DND-41 (cell line): ENCODE measurements around the gene ELOVL6.

ENCODE experiments used
- ATAC-seq: fragments of 200-7000 bp; cut with Tn5 transposase; 3 replicates; pipeline ENCODE4 v1.9.1; 2021; ENCODE audit warnings: low read depth; ENCODE audit not compliant: insufficient read depth
- DNase-seq: peaks from one replicate; pipeline ENCODE4 v3.0.0-alpha.2; 2020
- H2AFZ ChIP-seq: 2 replicates; pipeline ENCODE4 v1.6.0; 2012; ENCODE audit warnings: low read depth, low read length
- H3K27ac ChIP-seq: 2 replicates; pipeline ENCODE4 v1.5.1; 2012; ENCODE audit warnings: low read length, inconsistent platforms
- H3K27me3 ChIP-seq: fragments of 200-600 bp; sonication (generic); 2 replicates; pipeline ENCODE4 v1.6.0; 2012; ENCODE audit warnings: low read length, mild to moderate bottlenecking, inconsistent platforms; ENCODE audit not compliant: insufficient read depth, poor library complexity
- H3K36me3 ChIP-seq: 2 replicates; pipeline ENCODE4 v1.5.1; 2012; ENCODE audit warnings: low read length, inconsistent platforms; ENCODE audit not compliant: insufficient read depth
- H3K4me1 ChIP-seq: 2 replicates; pipeline ENCODE4 v1.5.1; 2012; ENCODE audit warnings: mild to moderate bottlenecking, low read length; ENCODE audit not compliant: insufficient read depth
- H3K4me2 ChIP-seq: 2 replicates; pipeline ENCODE4 v1.6.0; 2012; ENCODE audit warnings: mild to moderate bottlenecking, moderate library complexity, low read length, inconsistent platforms; ENCODE audit not compliant: insufficient read depth
- H3K4me3 ChIP-seq, 2 experiments: fragments of 200-600 bp in 1 of 2; shearing (Covaris generic) in 1 of 2; 2 replicates each; pipeline ENCODE4 v1.5.1; 2012 to 2016; ENCODE audit warnings: inconsistent platforms in 2 of 2, low read length in 2 of 2, mild to moderate bottlenecking in 2 of 2, low read depth in 1 of 2, moderate library complexity in 1 of 2
- H3K79me2 ChIP-seq: 2 replicates; pipeline ENCODE4 v1.6.0; 2012; ENCODE audit warnings: low read length, inconsistent platforms; ENCODE audit not compliant: insufficient read depth
- H3K9ac ChIP-seq: 2 replicates; pipeline ENCODE4 v1.6.0; 2012; ENCODE audit warnings: low read depth, mild to moderate bottlenecking, inconsistent platforms, low read length, moderate library complexity
- H3K9me3 ChIP-seq: 2 replicates; pipeline ENCODE4 v1.5.1; 2012; ENCODE audit warnings: low read length, moderate library complexity, mild to moderate bottlenecking, inconsistent platforms; ENCODE audit not compliant: insufficient read depth, severe bottlenecking
- H4K20me1 ChIP-seq: 2 replicates; pipeline ENCODE4 v1.6.0; 2012; ENCODE audit warnings: low read length; ENCODE audit not compliant: insufficient read depth
- CTCF ChIP-seq: IDR thresholded peaks from 2 replicates; pipeline ENCODE4 v1.5.1; 2012; ENCODE audit warnings: borderline replicate concordance, low read length, moderate library complexity, mild to moderate bottlenecking; ENCODE audit not compliant: poor library complexity, severe bottlenecking; ENCODE audit errors: extremely low read depth
- EZH2 ChIP-seq: IDR thresholded peaks from 3 replicates; pipeline ENCODE4 v1.6.1; 2012; ENCODE audit warnings: borderline replicate concordance, low read depth, mild to moderate bottlenecking, moderate library complexity, low read length, inconsistent platforms; ENCODE audit not compliant: severe bottlenecking

The ELOVL6 gene

GRCh38 chr4:110108422-110108821 is 90.0 kb downstream of the ELOVL6 start:
- Histone ChIP-seq H3K9ac (no peak overlapping the region), H3K4me2 (no peak overlapping the region), H3K4me1 (no peaks in the 10 kb centered on the region), H3K36me3 (peaks cover 14% of the 10 kb centered on the region), H2AFZ (no peak overlapping the region), H3K9me3 (no peaks in the 10 kb centered on the region), H3K4me3 (no peak overlapping the region), H3K27ac (no peak overlapping the region), H4K20me1 (no peaks in the 10 kb centered on the region), H3K27me3 (no peaks in the 10 kb centered on the region), H3K79me2 (no peaks in the 10 kb centered on the region)
- TF ChIP-seq EZH2 (no peak), CTCF (no peak)
- no peak for DNase-seq
- no peak for ATAC-seq

DNA sequence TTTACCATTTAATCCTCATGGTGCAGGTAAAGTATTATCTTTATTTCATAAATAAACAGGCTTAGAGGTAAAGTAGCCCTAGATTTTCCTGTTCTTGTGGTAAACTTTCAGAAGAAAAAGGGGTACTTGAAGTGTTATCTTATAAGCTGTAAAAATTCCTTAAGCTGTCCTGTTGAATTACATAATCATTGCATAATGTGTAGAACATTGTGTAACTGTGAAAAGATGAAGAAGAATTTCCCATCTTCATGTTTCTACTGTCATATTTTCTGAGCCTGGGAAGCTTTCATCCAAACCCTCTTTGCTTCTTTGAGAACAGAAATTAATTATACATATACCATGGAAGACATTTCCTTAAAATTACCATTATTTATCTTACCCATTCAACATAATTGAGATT is 90.5 kb downstream of the ELOVL6 start:
- H3K4me1 ChIP-seq, result no peaks in the 10 kb centered on the region
- no peak overlapping the region for H3K4me3 ChIP-seq
- no peak overlapping the region for H2AFZ ChIP-seq
- no peaks in the 10 kb centered on the region for H3K79me2 ChIP-seq
- H4K20me1 ChIP-seq, result no peaks in the 10 kb centered on the region
- no peak for TF ChIP-seq EZH2
- TF ChIP-seq CTCF, result no peak
- ATAC-seq, result no peak
- no peak overlapping the region for H3K9ac ChIP-seq
- no peaks in the 10 kb centered on the region for H3K27me3 ChIP-seq
- H3K36me3 ChIP-seq, result peaks cover 17% of the 10 kb centered on the region
- no peaks in the 10 kb centered on the region for H3K9me3 ChIP-seq
- H3K27ac ChIP-seq, result no peak overlapping the region
- no peak overlapping the region for H3K4me2 ChIP-seq
- no peak for DNase-seq

DNA sequence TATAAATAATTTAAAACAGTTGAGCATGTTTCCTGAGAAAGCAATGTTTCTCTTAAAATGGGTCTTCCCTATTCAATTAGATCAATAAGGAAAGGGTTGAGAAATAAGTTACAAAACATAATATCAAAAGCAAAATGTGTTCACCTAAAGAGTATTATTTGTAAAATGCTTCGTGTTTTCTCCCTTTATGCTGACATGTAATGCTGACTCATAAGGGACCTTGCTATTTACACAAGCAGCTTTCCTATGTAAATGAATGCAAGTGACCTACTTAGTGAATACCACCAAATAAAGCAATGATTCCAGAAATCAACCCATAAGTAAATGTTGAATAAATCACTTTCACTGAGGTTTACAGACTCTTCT is 91.5 kb downstream of the ELOVL6 start:
- no peak overlapping the region for H3K9ac ChIP-seq
- no peak for DNase-seq

More for the DNA sequence above, 91.5 kb downstream of the ELOVL6 start:
- H3K27me3 ChIP-seq, result no peaks in the 10 kb centered on the region
- H3K4me1 ChIP-seq, result no peaks in the 10 kb centered on the region
- H3K4me2 ChIP-seq, result no peak overlapping the region
- no peaks in the 10 kb centered on the region for H3K9me3 ChIP-seq
- H4K20me1 ChIP-seq, result no peaks in the 10 kb centered on the region
- no peak for ATAC-seq
- TF ChIP-seq CTCF (no peak), EZH2 (no peak)
- H3K36me3 ChIP-seq, result peaks cover 13% of the 10 kb centered on the region
- H3K79me2 ChIP-seq, result no peaks in the 10 kb centered on the region; the same call in 1 of the 2 replicates
- H2AFZ ChIP-seq, result no peak overlapping the region
- H3K4me3 ChIP-seq, result no peak overlapping the region
- H3K27ac ChIP-seq, result no peak overlapping the region
